Esophagus muscularis mucosa (tissue), 4 donors: ENCODE results near the gene PILRB. TPM values are rescaled to one million over a fixed set of nuclear protein-coding genes. Genes with fewer than 3 reads are reported as not detected.
"Not testable (repeated sequence)": the region's sequence is repeated elsewhere in the genome, so short reads cannot be mapped to it uniquely, and the experiment has no call there.

Source experiments
- DNase-seq: peaks from one replicate; pipeline ENCODE4 v3.0.0-alpha.2; 2017; ENCODE audit errors: extremely low spot score
- H3K27ac ChIP-seq, 4 donors: fragments of 200-600 bp; sonication (generic); replicated peaks in 1 of 4; 1 replicate in 3 of 4; 2 replicates in 1 of 4; pipeline ENCODE4 v1.5.1; 2016 to 2019; ENCODE audit warnings: mild to moderate bottlenecking in 1 of 4
- H3K27me3 ChIP-seq, 4 donors: fragments of 200-600 bp; sonication (generic); one replicate each; pipeline versions ENCODE4 v1.5.1 to v1.6.0; 2016 to 2019
- H3K36me3 ChIP-seq, 4 donors: fragments of 200-600 bp; sonication (generic); one replicate each; pipeline ENCODE4 v1.5.1; 2016 to 2019
- H3K4me1 ChIP-seq, 4 donors: fragments of 200-600 bp; sonication (generic); one replicate each; pipeline ENCODE4 v1.5.1; 2016 to 2019
- H3K4me3 ChIP-seq, 4 donors: fragments of 200-600 bp; sonication (generic); 1 replicate in 2 of 4; 2 replicates in 2 of 4; pipeline ENCODE4 v1.5.1; 2016 to 2019; ENCODE audit warnings: mild to moderate bottlenecking in 4 of 4, moderate library complexity in 1 of 4
- H3K9me3 ChIP-seq, 4 donors: fragments of 200-600 bp; sonication (generic); 1 replicate in 3 of 4; 2 replicates in 1 of 4; pipeline ENCODE4 v1.5.1; 2016 to 2019
- EP300 ChIP-seq: sonication (generic); formaldehyde crosslinking; IDR thresholded peaks from one replicate; pipeline ENCODE4 v1.6.1; 2017; ENCODE audit warnings: antibody characterized with exemption
- POLR2A ChIP-seq: fragments of 450-650 bp; IDR thresholded peaks from one replicate; pipeline ENCODE4 v1.6.1; 2017; ENCODE audit warnings: antibody characterized with exemption, moderate library complexity, mild to moderate bottlenecking, low read depth
- POLR2AphosphoS5 ChIP-seq, 2 donors: sonication (generic); formaldehyde crosslinking; IDR thresholded peaks; one replicate each; pipeline ENCODE4 v1.6.1; 2017; ENCODE audit warnings: antibody characterized with exemption in 2 of 2
- WGBS: methylation state at CpG from one replicate; pipeline ENCODE4 v1.1.5; 2018; 5-methylcytosine and 5-hydroxymethylcytosine counted together
- intact Hi-C: fragments of 100-400 bp; cut with DNase I; formaldehyde crosslinking; loops from one replicate; pipeline ENCODE4 v1.15.1; 2023
- total RNA-seq, 4 donors: library from RNA; depleted of rRNA; stranded (reverse); fragments of >200 nt; gene quantifications; one replicate each; pipeline versions ENCODE4 v1.1.0 to v1.2.1, GENCODE V29; 2016
- TF ChIP-seq, protein P1 (sequence below), 3 experiments: fragments of 200-600 bp in 2 of 3; fragments of 450-650 bp in 1 of 3; sonication (generic) in 2 of 3; IDR thresholded peaks; one replicate each; pipeline ENCODE4 v1.5.1; 2017 to 2019; ENCODE audit warnings: antibody characterized with exemption in 3 of 3, mild to moderate bottlenecking in 2 of 3, moderate library complexity in 1 of 3

PILRB gene
- 10 to 100 TPM; 13.5 to 33.6 (median 20.7) TPM for total RNA-seq

DNA sequence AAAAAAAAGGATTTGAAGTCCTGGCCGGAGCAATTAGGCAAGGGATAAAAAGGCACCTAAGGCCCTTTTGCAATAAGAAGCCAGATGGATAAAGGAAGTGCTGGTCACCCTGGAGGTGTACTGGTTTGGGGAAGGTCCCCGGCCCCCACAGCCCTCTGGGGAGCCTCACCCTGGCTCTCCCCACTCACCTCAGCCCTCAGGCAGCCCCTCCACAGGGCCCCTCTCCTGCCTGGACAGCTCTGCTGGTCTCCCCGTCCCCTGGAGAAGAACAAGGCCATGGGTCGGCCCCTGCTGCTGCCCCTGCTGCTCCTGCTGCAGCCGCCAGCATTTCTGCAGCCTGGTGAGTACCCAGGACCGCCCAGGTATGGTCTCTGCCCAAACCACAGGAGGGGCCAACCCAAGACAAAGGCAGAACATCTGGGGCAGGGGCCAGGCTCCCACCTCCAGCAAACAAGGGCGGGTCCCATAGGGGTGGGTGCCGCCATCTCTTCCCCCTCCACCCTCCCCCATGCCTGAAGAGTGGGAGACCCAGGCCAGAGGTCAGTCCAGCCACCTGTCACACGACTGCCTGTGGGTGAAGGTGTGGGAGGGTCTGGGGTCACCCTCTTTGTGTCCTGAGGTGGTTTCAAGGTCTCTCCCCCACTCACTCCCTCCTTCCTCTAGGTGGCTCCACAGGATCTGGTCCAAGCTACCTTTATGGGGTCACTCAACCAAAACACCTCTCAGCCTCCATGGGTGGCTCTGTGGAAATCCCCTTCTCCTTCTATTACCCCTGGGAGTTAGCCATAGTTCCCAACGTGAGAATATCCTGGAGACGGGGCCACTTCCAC lies at the start of gene PILRB:
PILRB (plus strand) TSS at position 91 of the 830 bp plus-strand sequence; CDS start at position 277, 186 bp downstream.
- DNase-seq, result no peak
- H3K4me3 ChIP-seq, result no peak within 1 kb of the TSS
- no peaks in the 10 kb centered on the region for H3K9me3 ChIP-seq
- intact Hi-C loops, result loop anchor here (5.0 kb wide), 1 partner anchor 49 kb away; no protein-coding TSS in a partner anchor
- H3K27me3 ChIP-seq, result no peaks in the 10 kb centered on the region
- no peaks in the 10 kb centered on the region for H3K4me1 ChIP-seq
- peaks cover 86 to 100% (median 100%) of the 10 kb centered on the region in 4 donors for H3K36me3 ChIP-seq
- TF ChIP-seq, protein P1, sequence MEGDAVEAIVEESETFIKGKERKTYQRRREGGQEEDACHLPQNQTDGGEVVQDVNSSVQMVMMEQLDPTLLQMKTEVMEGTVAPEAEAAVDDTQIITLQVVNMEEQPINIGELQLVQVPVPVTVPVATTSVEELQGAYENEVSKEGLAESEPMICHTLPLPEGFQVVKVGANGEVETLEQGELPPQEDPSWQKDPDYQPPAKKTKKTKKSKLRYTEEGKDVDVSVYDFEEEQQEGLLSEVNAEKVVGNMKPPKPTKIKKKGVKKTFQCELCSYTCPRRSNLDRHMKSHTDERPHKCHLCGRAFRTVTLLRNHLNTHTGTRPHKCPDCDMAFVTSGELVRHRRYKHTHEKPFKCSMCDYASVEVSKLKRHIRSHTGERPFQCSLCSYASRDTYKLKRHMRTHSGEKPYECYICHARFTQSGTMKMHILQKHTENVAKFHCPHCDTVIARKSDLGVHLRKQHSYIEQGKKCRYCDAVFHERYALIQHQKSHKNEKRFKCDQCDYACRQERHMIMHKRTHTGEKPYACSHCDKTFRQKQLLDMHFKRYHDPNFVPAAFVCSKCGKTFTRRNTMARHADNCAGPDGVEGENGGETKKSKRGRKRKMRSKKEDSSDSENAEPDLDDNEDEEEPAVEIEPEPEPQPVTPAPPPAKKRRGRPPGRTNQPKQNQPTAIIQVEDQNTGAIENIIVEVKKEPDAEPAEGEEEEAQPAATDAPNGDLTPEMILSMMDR (IDR thresholded peaks at IDR 0.05), result no peak
- TF ChIP-seq POLR2AphosphoS5 (IDR thresholded peaks at IDR 0.05) (no peak), POLR2A (no peak), EP300 (no peak)
- WGBS, result 84% methylated on average over 10 of the region's 11 CpGs
- no peak within 1 kb of the TSS for H3K27ac ChIP-seq

DNA sequence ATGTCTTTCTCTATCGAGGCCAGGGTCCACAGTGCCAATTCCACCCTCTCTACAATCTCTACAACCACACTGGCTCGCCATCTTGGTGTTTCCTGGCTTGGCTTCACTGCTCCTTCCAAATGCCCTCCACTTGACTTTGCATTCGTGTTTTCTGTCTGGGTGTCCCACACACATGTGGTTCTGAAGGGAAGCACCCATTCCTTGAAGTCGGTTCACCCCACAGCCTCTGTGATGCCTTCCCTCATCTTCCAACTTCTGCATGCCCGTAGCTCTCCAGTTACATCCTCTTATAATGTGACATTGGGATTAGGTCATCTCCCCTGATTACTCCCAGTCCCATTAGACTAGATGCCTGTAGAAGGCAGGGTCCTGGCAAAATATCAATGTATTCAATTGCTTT lies 39.6 kb upstream of the PILRB start:
- intact Hi-C loops, DNase-seq, H3K4me1 ChIP-seq: not testable (repeated sequence)

DNA sequence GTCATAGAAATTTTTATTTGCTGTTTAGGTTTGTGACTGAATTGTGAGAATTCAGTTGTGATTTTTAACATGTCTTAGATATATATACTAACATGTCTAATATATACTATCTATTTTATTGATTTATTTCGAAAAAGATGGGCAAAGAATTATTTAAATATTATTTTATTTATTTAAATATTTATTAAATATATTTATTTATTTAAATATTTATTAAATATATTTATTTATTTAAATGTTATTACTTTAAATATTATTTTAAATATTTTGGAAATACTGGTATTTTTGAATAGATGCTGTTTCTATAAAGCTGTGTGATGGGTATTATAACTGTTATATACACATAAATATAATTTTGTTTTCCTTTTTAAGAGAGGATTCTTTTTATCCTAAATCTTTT lies 36.3 kb upstream of the PILRB start:
- H3K27me3 ChIP-seq, DNase-seq, H3K4me3 ChIP-seq, H3K27ac ChIP-seq, intact Hi-C loops, H3K4me1 ChIP-seq, H3K9me3 ChIP-seq: not testable (repeated sequence)
- H3K36me3 ChIP-seq, result peaks cover 4 to 55% (median 37%) of the 10 kb centered on the region in 4 donors
- 100% methylated on average over 1 of the region's 1 CpG for WGBS

More for the DNA sequence above, 39.6 kb upstream of the PILRB start:
- H3K9me3 ChIP-seq, H3K27me3 ChIP-seq, H3K4me3 ChIP-seq, H3K27ac ChIP-seq: not testable (repeated sequence)
- peaks cover 4 to 28% (median 14%) of the 10 kb centered on the region in 4 donors for H3K36me3 ChIP-seq
- 77% methylated on average over 5 of the region's 5 CpGs for WGBS

DNA sequence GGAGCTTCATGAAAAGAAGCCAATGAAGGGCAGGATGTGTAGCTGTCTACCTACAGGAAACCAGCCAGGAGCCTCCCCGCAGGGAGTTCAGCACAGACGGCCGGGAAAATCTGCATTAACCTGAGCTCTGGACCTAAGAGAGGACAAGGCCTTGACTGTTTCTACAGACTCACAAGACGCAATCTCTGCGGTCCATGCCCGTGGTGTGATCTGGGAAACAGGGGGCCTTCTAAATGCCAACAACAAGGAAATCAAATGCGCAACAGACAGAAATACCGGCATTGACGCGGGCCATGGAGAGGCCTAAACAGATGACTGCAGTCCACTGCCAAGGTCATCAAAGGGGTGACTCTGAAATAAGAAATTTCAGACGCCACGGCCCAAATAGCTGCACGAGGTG lies 33.7 kb upstream of the PILRB start:
- intact Hi-C loops, H3K9me3 ChIP-seq, H3K4me1 ChIP-seq, H3K4me3 ChIP-seq, DNase-seq, H3K27ac ChIP-seq, H3K27me3 ChIP-seq: not testable (repeated sequence)
- WGBS, result 92% methylated on average over 13 of the region's 13 CpGs
- H3K36me3 ChIP-seq, result peaks cover 9 to 77% (median 50%) of the 10 kb centered on the region in 4 donors

DNA sequence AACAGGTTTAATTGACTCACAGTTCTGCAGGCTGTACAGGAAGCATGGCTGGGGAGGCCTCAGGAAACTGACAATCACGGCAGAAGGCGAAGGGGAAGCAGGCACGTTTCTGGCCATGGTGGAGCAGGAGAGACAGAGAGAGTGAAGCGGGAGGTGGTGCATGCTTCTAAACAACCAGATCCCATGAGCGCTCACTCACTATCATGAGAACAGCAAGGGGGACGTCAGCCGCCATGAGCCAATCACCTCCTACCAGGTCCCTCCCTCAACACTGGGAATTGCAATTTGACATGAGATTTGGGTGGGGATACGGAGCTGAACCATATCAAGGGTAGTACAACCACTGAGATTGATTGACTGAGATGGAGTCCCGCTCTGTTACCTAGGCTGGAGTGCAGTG lies 32.2 kb upstream of the PILRB start:
- 92% methylated on average over 5 of the region's 9 CpGs for WGBS
- H3K4me1 ChIP-seq, DNase-seq, H3K4me3 ChIP-seq, H3K9me3 ChIP-seq, intact Hi-C loops, H3K27ac ChIP-seq, H3K27me3 ChIP-seq: not testable (repeated sequence)
- H3K36me3 ChIP-seq, result peaks cover 6 to 72% (median 47%) of the 10 kb centered on the region in 4 donors

DNA sequence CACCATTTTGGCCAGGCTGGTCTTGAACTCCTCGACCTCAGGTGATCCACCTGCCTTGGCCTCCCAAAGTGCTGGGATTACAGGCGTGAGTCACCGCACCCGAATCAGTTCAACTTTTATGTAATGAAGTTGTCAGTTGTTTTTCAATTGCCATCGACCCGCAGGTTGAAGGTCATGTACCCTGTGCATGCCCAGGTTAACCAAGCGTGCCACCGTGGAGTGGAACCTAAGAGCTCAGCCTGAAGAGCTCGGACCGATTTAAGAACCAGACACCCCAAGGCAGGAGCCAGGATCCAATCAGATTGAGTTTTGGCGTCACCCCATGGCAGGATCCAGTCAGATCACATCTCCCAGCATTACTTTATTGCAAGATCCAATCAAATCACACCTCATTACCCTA lies 31.0 kb upstream of the PILRB start:
- peaks cover 4 to 75% (median 47%) of the 10 kb centered on the region in 4 donors for H3K36me3 ChIP-seq
- H3K27me3 ChIP-seq, H3K4me1 ChIP-seq, intact Hi-C loops, H3K9me3 ChIP-seq, H3K4me3 ChIP-seq, H3K27ac ChIP-seq, DNase-seq: not testable (repeated sequence)
- 96% methylated on average over 7 of the region's 11 CpGs for WGBS

DNA sequence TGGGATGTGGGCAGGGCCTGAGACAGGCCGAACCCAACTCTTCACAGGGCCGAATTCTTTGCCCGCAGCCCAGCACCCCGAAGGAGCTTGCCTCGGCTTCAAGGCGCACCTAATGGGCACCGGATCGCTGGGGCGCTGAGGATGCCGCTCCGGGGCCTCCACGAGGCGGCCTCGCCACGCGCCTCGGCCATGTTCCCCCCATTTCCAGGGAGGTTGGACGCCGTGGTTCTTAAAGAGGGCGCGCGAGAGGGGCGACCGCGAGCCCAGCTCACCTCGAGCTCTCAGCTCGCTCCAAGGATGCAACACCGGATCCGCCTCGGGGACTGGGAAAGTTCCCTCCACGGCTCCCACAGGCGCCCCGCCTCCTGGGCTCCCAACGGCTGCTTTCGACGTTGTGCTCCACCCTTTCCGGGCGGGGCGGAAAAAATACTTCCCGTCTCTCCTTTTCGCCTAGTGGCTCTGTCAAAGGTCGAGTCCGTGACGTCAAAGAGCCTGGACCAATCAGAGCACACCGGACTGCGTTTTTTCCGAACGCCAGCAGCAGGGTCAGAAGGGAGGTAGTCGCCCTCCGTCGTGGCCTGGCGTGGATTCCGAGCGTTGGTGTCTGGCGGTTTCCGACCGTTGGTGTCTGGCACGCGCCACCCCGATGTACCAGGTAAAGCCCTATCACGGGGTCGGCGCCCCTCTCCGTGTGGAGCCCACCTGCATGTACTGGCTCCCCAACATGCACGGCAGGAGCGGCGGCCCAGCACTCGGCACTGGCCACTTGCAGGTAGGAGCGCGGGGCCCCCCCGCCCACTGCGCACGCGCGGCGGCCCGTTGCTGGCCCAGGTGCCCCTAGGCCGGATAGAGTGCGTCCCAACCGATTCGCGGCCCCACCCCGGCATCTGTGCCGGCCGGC lies 22.1 kb upstream of the PILRB start:
- Histone ChIP-seq H3K4me1 (peaks cover 10 to 20% (median 17%) of the 10 kb centered on the region in 4 donors), H3K4me3 (peak overlapping the region; percentile 76 to 85 (median 80)), H3K36me3 (peaks cover 0 to 26% (median 18%) of the 10 kb centered on the region in 4 donors), H3K27ac (peak overlapping the region; percentile 92 to 97 (median 96))
- H3K9me3 ChIP-seq, H3K27me3 ChIP-seq, intact Hi-C loops: not testable (repeated sequence)
- TF ChIP-seq, protein P1 (IDR thresholded peaks at IDR 0.05), result peak in 1 of 3 experiments; percentile 11
- TF ChIP-seq POLR2A (peak; percentile 97), POLR2AphosphoS5 (IDR thresholded peaks at IDR 0.05) (peak; percentile 96 to 100)
- 0% methylated on average over 19 of the region's 85 CpGs for WGBS
- DNase-seq, result peak; percentile 98

DNA sequence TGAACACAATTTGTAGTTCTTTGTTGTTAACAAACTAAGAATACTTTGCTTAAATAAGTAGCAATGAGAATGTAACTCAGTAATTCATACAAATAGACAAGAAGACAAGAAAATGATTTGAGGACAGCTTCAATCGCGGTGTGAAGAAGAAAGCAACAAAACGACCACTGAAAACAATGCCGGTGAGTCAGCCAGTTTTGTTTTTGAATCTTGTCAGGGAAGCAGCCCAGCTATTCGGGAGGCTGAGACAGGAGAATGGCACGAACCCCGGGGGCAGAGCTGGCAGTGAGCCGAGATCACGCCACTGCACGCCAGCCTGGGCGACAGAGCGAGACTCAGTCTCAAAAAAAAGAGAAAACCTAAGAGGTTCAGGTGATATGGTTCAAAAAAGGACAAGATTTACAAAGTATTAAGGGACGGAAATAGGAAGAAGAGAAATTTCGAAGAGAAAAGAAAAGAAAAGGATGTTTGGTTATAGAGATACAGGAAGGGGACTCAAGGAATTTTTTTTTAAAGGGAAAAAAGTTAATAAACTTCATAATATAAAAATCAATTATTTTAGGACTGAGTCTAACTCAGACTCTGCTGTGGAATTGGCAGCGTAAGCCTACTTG lies 19.7 kb upstream of the PILRB start:
- intact Hi-C loops, H3K9me3 ChIP-seq, DNase-seq, H3K4me3 ChIP-seq, H3K27me3 ChIP-seq, H3K27ac ChIP-seq: not testable (repeated sequence)
- Histone ChIP-seq H3K4me1 (peaks cover 16 to 32% (median 22%) of the 10 kb centered on the region in 4 donors), H3K36me3 (peaks cover 4 to 37% (median 30%) of the 10 kb centered on the region in 4 donors)
- 87% methylated on average over 15 of the region's 15 CpGs for WGBS

DNA sequence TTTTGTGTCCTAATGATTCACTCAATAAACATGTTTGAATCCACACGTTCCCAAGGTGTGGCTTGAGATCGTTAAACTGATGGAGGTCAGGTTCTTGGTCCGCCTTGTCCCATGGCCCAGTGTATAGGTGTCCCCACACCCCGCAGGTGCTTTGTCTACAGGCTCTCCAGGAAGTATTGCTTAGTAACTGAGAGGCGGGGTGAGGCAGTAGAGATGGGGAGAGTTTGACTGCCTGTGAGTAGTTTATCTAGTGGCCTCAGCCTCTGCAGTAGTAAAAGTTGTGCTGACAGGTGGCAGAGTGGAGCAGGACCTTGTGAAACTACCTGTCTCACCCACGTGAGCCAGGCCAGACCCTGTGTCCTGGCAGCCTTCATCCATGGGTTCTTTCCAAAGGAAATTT lies 16.6 kb upstream of the PILRB start:
- intact Hi-C loops, H3K4me3 ChIP-seq, H3K27ac ChIP-seq, H3K27me3 ChIP-seq, H3K9me3 ChIP-seq: not testable (repeated sequence)
- H3K4me1 ChIP-seq, result peaks cover 21 to 41% (median 22%) of the 10 kb centered on the region in 4 donors
- DNase-seq, result peak; percentile 31
- 77% methylated on average over 6 of the region's 6 CpGs for WGBS
- peaks cover 6 to 57% (median 41%) of the 10 kb centered on the region in 4 donors for H3K36me3 ChIP-seq
